Epithelial cell of prostate (primary cell): ENCODE results near the gene TAS2R60.

Source experiments
- DNase-seq: peaks from one replicate; pipeline ENCODE4 v3.0.0-alpha.2; 2011; ENCODE audit warnings: low read depth, low spot score
- H3K27ac ChIP-seq: fragments of 450-650 bp; 2 replicates; pipeline ENCODE4 v1.5.1; 2017; ENCODE audit warnings: mild to moderate bottlenecking

Gene TAS2R60

GRCh38 chr7:143435266-143435665 lies 8.0 kb upstream of the TAS2R60 start:
- no peak overlapping the region for H3K27ac ChIP-seq
- DNase-seq, result no peak

- no peak overlapping the region for H3K27ac ChIP-seq
- DNase-seq, result no peak
Observed at GRCh38 chr7:143436325-143436946, 6.8 kb upstream of the TAS2R60 start.

GRCh38 chr7:143437578-143437977 lies 5.7 kb upstream of the TAS2R60 start:
- no peak overlapping the region for H3K27ac ChIP-seq
- DNase-seq, result no peak

GRCh38 chr7:143439866-143440265 lies 3.4 kb upstream of the TAS2R60 start:
- DNase-seq, result no peak
- H3K27ac ChIP-seq, result no peak overlapping the region

GRCh38 chr7:143444063-143444782 lies 970 bp downstream of the TAS2R60 start:
- H3K27ac ChIP-seq, result no peak overlapping the region
- DNase-seq, result no peak

- no peak for DNase-seq
- no peak overlapping the region for H3K27ac ChIP-seq
Observed at GRCh38 chr7:143444785-143445184, 1.5 kb downstream of the TAS2R60 start.

GRCh38 chr7:143447466-143447865 lies 4.2 kb downstream of the TAS2R60 start:
- no peak overlapping the region for H3K27ac ChIP-seq
- no peak for DNase-seq

- no peak for DNase-seq
- H3K27ac ChIP-seq, result no peak overlapping the region
Observed at GRCh38 chr7:143448429-143448828, 5.2 kb downstream of the TAS2R60 start.

- no peak for DNase-seq
- H3K27ac ChIP-seq, result no peak overlapping the region
Observed at GRCh38 chr7:143449793-143450192, 6.5 kb downstream of the TAS2R60 start.

GRCh38 chr7:143451122-143451521 lies 7.9 kb downstream of the TAS2R60 start:
- DNase-seq, result no peak
- H3K27ac ChIP-seq, result no peak overlapping the region

GRCh38 chr7:143451746-143452145 lies 8.5 kb downstream of the TAS2R60 start:
- DNase-seq, result no peak
- no peak overlapping the region for H3K27ac ChIP-seq

- no peak for DNase-seq
- H3K27ac ChIP-seq, result no peak overlapping the region
Observed at GRCh38 chr7:143452495-143452894, 9.2 kb downstream of the TAS2R60 start.

- no peak overlapping the region for H3K27ac ChIP-seq
- no peak for DNase-seq
Observed at GRCh38 chr7:143454091-143454680, 10.9 kb downstream of the TAS2R60 start.

GRCh38 chr7:143455491-143455890 lies 12.2 kb downstream of the TAS2R60 start:
- H3K27ac ChIP-seq, result no peak overlapping the region

GRCh38 chr7:143455942-143456341 lies 12.7 kb downstream of the TAS2R60 start:
- DNase-seq, result no peak
- no peak overlapping the region for H3K27ac ChIP-seq

More at GRCh38 chr7:143455491-143455890, 12.2 kb downstream of the TAS2R60 start:
- no peak for DNase-seq

GRCh38 chr7:143456992-143457793 lies 13.9 kb downstream of the TAS2R60 start:
- H3K27ac ChIP-seq, result peak overlapping the region; percentile 51
- DNase-seq, result no peak

GRCh38 chr7:143458263-143458662 lies 15.0 kb downstream of the TAS2R60 start:
- peak overlapping the region; percentile 51 for H3K27ac ChIP-seq

GRCh38 chr7:143458681-143459080 lies 15.4 kb downstream of the TAS2R60 start:
- DNase-seq, result no peak
- peak overlapping the region; percentile 51 for H3K27ac ChIP-seq

More at GRCh38 chr7:143458263-143458662, 15.0 kb downstream of the TAS2R60 start:
- DNase-seq, result no peak

GRCh38 chr7:143459359-143459758 lies 16.1 kb downstream of the TAS2R60 start:
- peak overlapping the region; percentile 51 for H3K27ac ChIP-seq

GRCh38 chr7:143460271-143460979 lies 17.2 kb downstream of the TAS2R60 start:
- no peak overlapping the region for H3K27ac ChIP-seq
- DNase-seq, result no peak

More at GRCh38 chr7:143459359-143459758, 16.1 kb downstream of the TAS2R60 start:
- no peak for DNase-seq
